ENCODE measurements around the gene NOS1.

Gene NOS1

GRCh38 chr12:117365049-117365616 lies 3.7 kb upstream of the NOS1 start:
- in situ Hi-C loops (cut with MboI; ENCODE audit: low sequenced_read_pairs): loop anchor here (25.0 kb wide), 1 partner anchor 472 kb away; no protein-coding TSS in a partner anchor

- in situ Hi-C loops (cut with MboI; ENCODE audit: low sequenced_read_pairs): loop anchor here (25.0 kb wide), 1 partner anchor 473 kb away; no protein-coding TSS in a partner anchor
Measured at GRCh38 chr12:117363953-117364486, 2.6 kb upstream of the NOS1 start.

- in situ Hi-C loops (cut with MboI; ENCODE audit: low sequenced_read_pairs): loop anchor here (25.0 kb wide), 1 partner anchor 474 kb away; no protein-coding TSS in a partner anchor
Measured at GRCh38 chr12:117363056-117363662, 1.7 kb upstream of the NOS1 start.

- in situ Hi-C loops (cut with MboI; ENCODE audit: low sequenced_read_pairs): loop anchor here (25.0 kb wide), 1 partner anchor 475 kb away; no protein-coding TSS in a partner anchor
Measured at GRCh38 chr12:117362391-117362790, 965 bp upstream of the NOS1 start.

GRCh38 chr12:117361905-117362304 lies 479 bp upstream of the NOS1 start:
- in situ Hi-C loops (cut with MboI; ENCODE audit: low sequenced_read_pairs): loop anchor here (25.0 kb wide), 1 partner anchor 475 kb away; no protein-coding TSS in a partner anchor

- in situ Hi-C loops (cut with MboI; ENCODE audit: low sequenced_read_pairs): loop anchor here (25.0 kb wide), 1 partner anchor 477 kb away; no protein-coding TSS in a partner anchor
Measured at GRCh38 chr12:117360551-117361346, 677 bp downstream of the NOS1 start.

- in situ Hi-C loops (cut with MboI; ENCODE audit: low sequenced_read_pairs): loop anchor here (25.0 kb wide), 1 partner anchor 477 kb away; no protein-coding TSS in a partner anchor
Measured at GRCh38 chr12:117360222-117360550, 1.2 kb downstream of the NOS1 start.

GRCh38 chr12:117359029-117359845 lies 2.2 kb downstream of the NOS1 start:
- in situ Hi-C loops (cut with MboI; ENCODE audit: low sequenced_read_pairs): loop anchor here (25.0 kb wide), 1 partner anchor 478 kb away; no protein-coding TSS in a partner anchor

- in situ Hi-C loops (cut with MboI; ENCODE audit: low sequenced_read_pairs): loop anchor here (25.0 kb wide), 1 partner anchor 481 kb away; no protein-coding TSS in a partner anchor
Measured at GRCh38 chr12:117356048-117356447, 5.4 kb downstream of the NOS1 start.

- in situ Hi-C loops (cut with MboI; ENCODE audit: low sequenced_read_pairs): loop anchor here (25.0 kb wide), 1 partner anchor 484 kb away; no protein-coding TSS in a partner anchor
Measured at GRCh38 chr12:117352883-117353282, 8.5 kb downstream of the NOS1 start.

- in situ Hi-C loops (cut with MboI; ENCODE audit: low sequenced_read_pairs): loop anchor here (25.0 kb wide), 1 partner anchor 485 kb away; no protein-coding TSS in a partner anchor
Measured at GRCh38 chr12:117352206-117352605, 9.2 kb downstream of the NOS1 start.

GRCh38 chr12:117350140-117350539 lies 11.3 kb downstream of the NOS1 start:
- in situ Hi-C loops (cut with MboI; ENCODE audit: low sequenced_read_pairs): loop anchor here (25.0 kb wide), 1 partner anchor 487 kb away; no protein-coding TSS in a partner anchor

- in situ Hi-C loops (cut with MboI; ENCODE audit: low sequenced_read_pairs): no loop called here
Measured at GRCh38 chr12:117347588-117347987, 13.8 kb downstream of the NOS1 start.

- in situ Hi-C loops (cut with MboI; ENCODE audit: low sequenced_read_pairs): no loop called here
Measured at GRCh38 chr12:117344716-117345115, 16.7 kb downstream of the NOS1 start.

- in situ Hi-C loops (cut with MboI; ENCODE audit: low sequenced_read_pairs): no loop called here
Measured at GRCh38 chr12:117343849-117344248, 17.6 kb downstream of the NOS1 start.

- in situ Hi-C loops (cut with MboI; ENCODE audit: low sequenced_read_pairs): no loop called here
Measured at GRCh38 chr12:117343296-117343695, 18.1 kb downstream of the NOS1 start.

GRCh38 chr12:117342682-117343081 lies 18.7 kb downstream of the NOS1 start:
- in situ Hi-C loops (cut with MboI; ENCODE audit: low sequenced_read_pairs): no loop called here

- in situ Hi-C loops (cut with MboI; ENCODE audit: low sequenced_read_pairs): no loop called here
Measured at GRCh38 chr12:117342247-117342646, 19.2 kb downstream of the NOS1 start.

GRCh38 chr12:117339104-117339503 lies 22.3 kb downstream of the NOS1 start:
- in situ Hi-C loops (cut with MboI; ENCODE audit: low sequenced_read_pairs): no loop called here
